HEK293 (cell line): ENCODE measurements around the gene NPR3.

Experiments
- CTCF ChIA-PET: fragments of 350-600 bp; formaldehyde crosslinking; extraction: SDS; loops from one replicate; lab custom pipeline; 2021; ENCODE audit warnings: antibody characterized with exemption; lab: Yijun Ruan, JAX
- POLR2A ChIA-PET: fragments of 300-600 bp; formaldehyde crosslinking; extraction: SDS; loops from one replicate; lab custom pipeline; 2020; ENCODE audit warnings: antibody characterized with exemption, inconsistent platforms; lab: Yijun Ruan, JAX
- H3K27ac ChIP-seq: fragments of 200-500 bp; sonication (Bioruptor generic); 2 replicates; pipeline ENCODE4 v1.5.1; 2014; ENCODE audit warnings: low read depth, low read length, control low read depth, inconsistent platforms; ENCODE audit errors: extremely low read depth
- H3K36me3 ChIP-seq, 2 experiments: fragments of 200-500 bp in 1 of 2; sonication (Bioruptor generic) in 1 of 2; 1 replicate in 1 of 2; 2 replicates in 1 of 2; pipeline ENCODE4 v1.5.1; 2014 to 2017; ENCODE audit warnings: inconsistent platforms in 2 of 2, low read length in 2 of 2; ENCODE audit not compliant: control insufficient read depth in 2 of 2, insufficient read depth in 1 of 2
- H3K4me1 ChIP-seq: fragments of 200-500 bp; sonication (Bioruptor generic); 2 replicates; pipeline ENCODE4 v1.5.1; 2014; ENCODE audit warnings: mild to moderate bottlenecking, low read length, inconsistent platforms; ENCODE audit not compliant: control insufficient read depth, insufficient read depth
- H3K4me3 ChIP-seq: 2 replicates; pipeline ENCODE4 v1.5.1; 2011; ENCODE audit warnings: low read depth, mild to moderate bottlenecking, control low read depth, low read length, moderate library complexity
- H3K9me3 ChIP-seq: fragments of 200-500 bp; sonication (Bioruptor generic); 2 replicates; pipeline ENCODE4 v1.5.1; 2014; ENCODE audit warnings: low read depth, low read length, inconsistent platforms; ENCODE audit not compliant: control insufficient read depth, insufficient read depth
- BCL11B ChIP-seq: fragments of 450-650 bp; formaldehyde crosslinking; IDR thresholded peaks from 2 replicates; pipeline ENCODE4 v1.5.1; 2016; ENCODE audit warnings: low read depth, missing biosample characterization, missing genetic modification characterization
- EGR2 ChIP-seq: fragments of 450-650 bp; formaldehyde crosslinking; IDR thresholded peaks from 2 replicates; pipeline ENCODE4 v1.5.1; 2016; ENCODE audit warnings: low read depth, missing biosample characterization, missing genetic modification characterization
- KLF1 ChIP-seq: fragments of 450-650 bp; formaldehyde crosslinking; IDR thresholded peaks from 2 replicates; pipeline ENCODE4 v1.5.1; 2016; ENCODE audit warnings: missing biosample characterization, missing genetic modification characterization
- MYNN ChIP-seq: fragments of 450-650 bp; formaldehyde crosslinking; IDR thresholded peaks from 2 replicates; pipeline ENCODE4 v1.5.1; 2016; ENCODE audit warnings: missing biosample characterization, missing genetic modification characterization, borderline replicate concordance
- ZNF148 ChIP-seq: fragments of 450-650 bp; formaldehyde crosslinking; IDR thresholded peaks from 2 replicates; pipeline ENCODE4 v1.5.0; 2017; ENCODE audit warnings: missing biosample characterization, missing genetic modification characterization, borderline replicate concordance
- ZNF302 ChIP-seq: fragments of 450-650 bp; formaldehyde crosslinking; IDR thresholded peaks from 2 replicates; pipeline ENCODE4 v1.5.1; 2016; ENCODE audit warnings: missing biosample characterization, missing genetic modification characterization, low read depth
- ZNF37A ChIP-seq: fragments of 450-650 bp; IDR thresholded peaks from 2 replicates; pipeline ENCODE4 v1.5.1; 2018; ENCODE audit warnings: missing biosample characterization, missing genetic modification characterization
- ZNF513 ChIP-seq: fragments of 450-650 bp; IDR thresholded peaks from 2 replicates; pipeline ENCODE4 v1.5.1; 2018; ENCODE audit warnings: missing biosample characterization, missing genetic modification characterization
- ZNF518A ChIP-seq: fragments of 450-650 bp; formaldehyde crosslinking; conservative IDR thresholded peaks from 2 replicates; pipeline ENCODE4 v1.5.1; 2016; ENCODE audit warnings: low read depth, missing biosample characterization, missing genetic modification characterization
- ZNF530 ChIP-seq: fragments of 450-650 bp; formaldehyde crosslinking; IDR thresholded peaks from 2 replicates; pipeline ENCODE4 v1.5.1; 2016; ENCODE audit warnings: low read depth, missing biosample characterization, missing genetic modification characterization
- ZNF549 ChIP-seq: fragments of 450-650 bp; IDR thresholded peaks from 2 replicates; pipeline ENCODE4 v1.5.1; 2018; ENCODE audit warnings: missing biosample characterization, missing genetic modification characterization, mild to moderate bottlenecking, inconsistent platforms, moderate library complexity
- ZNF561 ChIP-seq: fragments of 450-650 bp; IDR thresholded peaks from 2 replicates; pipeline ENCODE4 v1.5.1; 2018; ENCODE audit warnings: missing biosample characterization, missing genetic modification characterization, borderline replicate concordance
- ZNF677 ChIP-seq: fragments of 450-650 bp; IDR thresholded peaks from 2 replicates; pipeline ENCODE4 v1.5.0; 2018; ENCODE audit warnings: missing biosample characterization, mild to moderate bottlenecking, missing genetic modification characterization, moderate library complexity
- ZNF768 ChIP-seq: fragments of 450-650 bp; formaldehyde crosslinking; IDR thresholded peaks from 2 replicates; pipeline ENCODE4 v1.5.1; 2018; ENCODE audit warnings: missing biosample characterization, mild to moderate bottlenecking, missing genetic modification characterization
- ZSCAN23 ChIP-seq: fragments of 450-650 bp; formaldehyde crosslinking; IDR thresholded peaks from 2 replicates; pipeline ENCODE4 v1.5.1; 2016; ENCODE audit warnings: missing biosample characterization, missing genetic modification characterization
- TF ChIP-seq, protein P1 (sequence below): fragments of 450-650 bp; formaldehyde crosslinking; IDR thresholded peaks from 2 replicates; pipeline ENCODE4 v1.5.1; 2016; ENCODE audit warnings: missing biosample characterization, missing genetic modification characterization

NPR3 gene

DNA sequence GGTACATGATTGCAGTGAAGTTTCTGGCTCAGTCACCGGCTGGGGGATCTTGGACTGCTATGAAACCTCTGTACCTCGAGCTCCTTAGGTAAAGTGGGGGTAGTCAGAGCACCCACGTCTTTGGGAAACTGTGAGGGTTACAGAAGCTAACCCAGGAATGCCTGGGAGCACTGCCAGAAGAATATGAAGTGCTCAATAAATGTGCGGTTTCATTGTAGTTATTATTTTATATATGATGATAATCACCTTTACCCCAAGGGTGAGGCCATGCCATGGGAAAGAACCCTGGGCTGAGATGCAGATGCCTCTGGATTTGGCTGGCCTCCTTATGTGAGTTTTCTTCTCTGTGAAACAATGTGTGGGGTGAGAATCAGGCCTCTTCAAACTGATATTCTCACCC lies 3.7 kb downstream of the NPR3 start (continued):
- TF ChIP-seq ZNF530 (no peak), ZNF561 (no peak), ZNF37A (tag by site-specific recombination) (no peak)

GRCh38 chr5:32720300-32720699 lies 9.2 kb downstream of the NPR3 start:
- H3K27ac ChIP-seq = no peak overlapping the region
- H3K9me3 ChIP-seq = no peaks in the 10 kb centered on the region; the same call in 1 of the 2 replicates
- H3K4me3 ChIP-seq = no peak overlapping the region
- H3K4me1 ChIP-seq = no peaks in the 10 kb centered on the region
- TF ChIP-seq KLF1 (tag by site-specific recombination) (no peak), EGR2 (tag by site-specific recombination) (no peak), ZNF148 (tag by site-specific recombination) (no peak), ZNF518A (tag by site-specific recombination) (no peak), ZNF768 (tag by site-specific recombination) (no peak), ZNF302 (tag by site-specific recombination) (no peak), ZNF549 (tag by site-specific recombination) (no peak), ZNF513 (no peak), ZSCAN23 (tag by site-specific recombination) (no peak), BCL11B (tag by site-specific recombination) (no peak), MYNN (tag by site-specific recombination) (no peak), ZNF677 (tag by site-specific recombination) (no peak)
- TF ChIP-seq, protein P1, sequence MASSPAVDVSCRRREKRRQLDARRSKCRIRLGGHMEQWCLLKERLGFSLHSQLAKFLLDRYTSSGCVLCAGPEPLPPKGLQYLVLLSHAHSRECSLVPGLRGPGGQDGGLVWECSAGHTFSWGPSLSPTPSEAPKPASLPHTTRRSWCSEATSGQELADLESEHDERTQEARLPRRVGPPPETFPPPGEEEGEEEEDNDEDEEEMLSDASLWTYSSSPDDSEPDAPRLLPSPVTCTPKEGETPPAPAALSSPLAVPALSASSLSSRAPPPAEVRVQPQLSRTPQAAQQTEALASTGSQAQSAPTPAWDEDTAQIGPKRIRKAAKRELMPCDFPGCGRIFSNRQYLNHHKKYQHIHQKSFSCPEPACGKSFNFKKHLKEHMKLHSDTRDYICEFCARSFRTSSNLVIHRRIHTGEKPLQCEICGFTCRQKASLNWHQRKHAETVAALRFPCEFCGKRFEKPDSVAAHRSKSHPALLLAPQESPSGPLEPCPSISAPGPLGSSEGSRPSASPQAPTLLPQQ (tag by site-specific recombination) = no peak
- H3K36me3 ChIP-seq = no peaks in the 10 kb centered on the region
- ChIA-PET POLR2A (no interaction called here), CTCF (interaction anchor here (0.5 to 1.8 kb wide), 3 partner anchors 10 to 1163 kb away, joined by 3 to 5 read pairs (median 5); no protein-coding TSS in a partner anchor)
